ENCODE measurements around the gene MAN1C1.
A peak's percentile ranks its signal among the peaks of the same experiment; 100 is the strongest.

MAN1C1 gene

DNA sequence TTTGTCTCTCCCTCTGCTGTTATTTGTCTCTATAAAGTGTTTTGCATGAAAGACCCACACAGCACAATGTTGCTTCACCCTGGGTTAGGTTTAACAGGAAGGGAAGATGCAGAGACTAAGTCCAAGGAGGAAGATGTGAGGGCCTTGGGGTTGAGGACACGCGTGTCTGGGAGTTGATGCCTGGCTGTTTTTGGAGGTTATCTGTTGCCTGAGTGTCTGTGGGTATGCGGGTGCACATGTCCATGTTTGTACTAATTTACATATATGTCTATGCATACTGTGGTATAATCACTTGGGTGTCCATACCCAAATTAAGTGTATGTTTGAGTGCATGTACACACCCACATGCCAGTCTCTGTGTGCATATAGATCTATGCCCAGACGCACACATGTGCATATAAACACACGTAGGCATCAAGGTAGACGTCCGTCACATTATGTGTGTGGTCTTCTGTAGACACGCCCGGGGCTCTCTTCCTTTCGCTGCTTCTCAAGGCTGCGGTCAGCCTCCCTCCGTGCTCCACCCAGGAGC, 962 bp upstream of the MAN1C1 start:
- ATAC-seq, result peak; percentile 43
- TF ChIP-seq BACH2 (CRISPR knock-in tag; IDR thresholded peaks at IDR 0.05; ENCODE audit: borderline replicate concordance) (no peak), ZFP30 (CRISPR knock-in tag; IDR thresholded peaks at IDR 0.05) (no peak), SNAI2 (CRISPR knock-in tag; IDR thresholded peaks at IDR 0.05) (no peak), ARNTL (CRISPR knock-in tag; IDR thresholded peaks at IDR 0.05; ENCODE audit: borderline replicate concordance, low read depth) (no peak), ZNF8 (CRISPR knock-in tag; IDR thresholded peaks at IDR 0.05) (no peak), ZNF565 (CRISPR knock-in tag; conservative IDR thresholded peaks at IDR 0.05; ENCODE audit: low read depth) (no peak), RARB (CRISPR knock-in tag; IDR thresholded peaks at IDR 0.05) (no peak), PPARA (CRISPR knock-in tag; IDR thresholded peaks at IDR 0.05; ENCODE audit: borderline replicate concordance) (no peak), TCF4 (CRISPR knock-in tag; IDR thresholded peaks at IDR 0.05; ENCODE audit: borderline replicate concordance) (no peak), OSR1 (CRISPR knock-in tag; IDR thresholded peaks at IDR 0.05) (no peak), CSDC2 (CRISPR knock-in tag; IDR thresholded peaks at IDR 0.05) (no peak), ZC3H10 (CRISPR knock-in tag; IDR thresholded peaks at IDR 0.05) (no peak), ESRRG (CRISPR knock-in tag; IDR thresholded peaks at IDR 0.05) (no peak), ZNF70 (CRISPR knock-in tag; IDR thresholded peaks at IDR 0.05) (no peak)
- TF ChIP-seq, protein P1, sequence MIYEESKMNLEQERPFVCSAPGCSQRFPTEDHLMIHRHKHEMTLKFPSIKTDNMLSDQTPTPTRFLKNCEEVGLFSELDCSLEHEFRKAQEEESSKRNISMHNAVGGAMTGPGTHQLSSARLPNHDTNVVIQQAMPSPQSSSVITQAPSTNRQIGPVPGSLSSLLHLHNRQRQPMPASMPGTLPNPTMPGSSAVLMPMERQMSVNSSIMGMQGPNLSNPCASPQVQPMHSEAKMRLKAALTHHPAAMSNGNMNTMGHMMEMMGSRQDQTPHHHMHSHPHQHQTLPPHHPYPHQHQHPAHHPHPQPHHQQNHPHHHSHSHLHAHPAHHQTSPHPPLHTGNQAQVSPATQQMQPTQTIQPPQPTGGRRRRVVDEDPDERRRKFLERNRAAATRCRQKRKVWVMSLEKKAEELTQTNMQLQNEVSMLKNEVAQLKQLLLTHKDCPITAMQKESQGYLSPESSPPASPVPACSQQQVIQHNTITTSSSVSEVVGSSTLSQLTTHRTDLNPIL (CRISPR knock-in tag; IDR thresholded peaks at IDR 0.05; ENCODE audit: low read depth), result no peak
- TF ChIP-seq, protein P2, sequence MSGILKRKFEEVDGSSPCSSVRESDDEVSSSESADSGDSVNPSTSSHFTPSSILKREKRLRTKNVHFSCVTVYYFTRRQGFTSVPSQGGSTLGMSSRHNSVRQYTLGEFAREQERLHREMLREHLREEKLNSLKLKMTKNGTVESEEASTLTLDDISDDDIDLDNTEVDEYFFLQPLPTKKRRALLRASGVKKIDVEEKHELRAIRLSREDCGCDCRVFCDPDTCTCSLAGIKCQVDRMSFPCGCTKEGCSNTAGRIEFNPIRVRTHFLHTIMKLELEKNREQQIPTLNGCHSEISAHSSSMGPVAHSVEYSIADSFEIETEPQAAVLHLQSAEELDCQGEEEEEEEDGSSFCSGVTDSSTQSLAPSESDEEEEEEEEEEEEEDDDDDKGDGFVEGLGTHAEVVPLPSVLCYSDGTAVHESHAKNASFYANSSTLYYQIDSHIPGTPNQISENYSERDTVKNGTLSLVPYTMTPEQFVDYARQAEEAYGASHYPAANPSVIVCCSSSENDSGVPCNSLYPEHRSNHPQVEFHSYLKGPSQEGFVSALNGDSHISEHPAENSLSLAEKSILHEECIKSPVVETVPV (CRISPR knock-in tag; IDR thresholded peaks at IDR 0.05), result no peak
- TF ChIP-seq, protein P3, sequence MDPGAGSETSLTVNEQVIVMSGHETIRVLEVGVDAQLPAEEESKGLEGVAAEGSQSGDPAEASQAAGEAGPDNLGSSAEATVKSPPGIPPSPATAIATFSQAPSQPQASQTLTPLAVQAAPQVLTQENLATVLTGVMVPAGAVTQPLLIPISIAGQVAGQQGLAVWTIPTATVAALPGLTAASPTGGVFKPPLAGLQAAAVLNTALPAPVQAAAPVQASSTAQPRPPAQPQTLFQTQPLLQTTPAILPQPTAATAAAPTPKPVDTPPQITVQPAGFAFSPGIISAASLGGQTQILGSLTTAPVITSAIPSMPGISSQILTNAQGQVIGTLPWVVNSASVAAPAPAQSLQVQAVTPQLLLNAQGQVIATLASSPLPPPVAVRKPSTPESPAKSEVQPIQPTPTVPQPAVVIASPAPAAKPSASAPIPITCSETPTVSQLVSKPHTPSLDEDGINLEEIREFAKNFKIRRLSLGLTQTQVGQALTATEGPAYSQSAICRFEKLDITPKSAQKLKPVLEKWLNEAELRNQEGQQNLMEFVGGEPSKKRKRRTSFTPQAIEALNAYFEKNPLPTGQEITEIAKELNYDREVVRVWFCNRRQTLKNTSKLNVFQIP (CRISPR knock-in tag; IDR thresholded peaks at IDR 0.05; ENCODE audit: borderline replicate concordance, low read depth), result no peak
- TF ChIP-seq, protein P4, sequence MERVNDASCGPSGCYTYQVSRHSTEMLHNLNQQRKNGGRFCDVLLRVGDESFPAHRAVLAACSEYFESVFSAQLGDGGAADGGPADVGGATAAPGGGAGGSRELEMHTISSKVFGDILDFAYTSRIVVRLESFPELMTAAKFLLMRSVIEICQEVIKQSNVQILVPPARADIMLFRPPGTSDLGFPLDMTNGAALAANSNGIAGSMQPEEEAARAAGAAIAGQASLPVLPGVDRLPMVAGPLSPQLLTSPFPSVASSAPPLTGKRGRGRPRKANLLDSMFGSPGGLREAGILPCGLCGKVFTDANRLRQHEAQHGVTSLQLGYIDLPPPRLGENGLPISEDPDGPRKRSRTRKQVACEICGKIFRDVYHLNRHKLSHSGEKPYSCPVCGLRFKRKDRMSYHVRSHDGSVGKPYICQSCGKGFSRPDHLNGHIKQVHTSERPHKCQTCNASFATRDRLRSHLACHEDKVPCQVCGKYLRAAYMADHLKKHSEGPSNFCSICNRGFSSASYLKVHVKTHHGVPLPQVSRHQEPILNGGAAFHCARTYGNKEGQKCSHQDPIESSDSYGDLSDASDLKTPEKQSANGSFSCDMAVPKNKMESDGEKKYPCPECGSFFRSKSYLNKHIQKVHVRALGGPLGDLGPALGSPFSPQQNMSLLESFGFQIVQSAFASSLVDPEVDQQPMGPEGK (CRISPR knock-in tag; IDR thresholded peaks at IDR 0.05; ENCODE audit: borderline replicate concordance), result no peak

DNA sequence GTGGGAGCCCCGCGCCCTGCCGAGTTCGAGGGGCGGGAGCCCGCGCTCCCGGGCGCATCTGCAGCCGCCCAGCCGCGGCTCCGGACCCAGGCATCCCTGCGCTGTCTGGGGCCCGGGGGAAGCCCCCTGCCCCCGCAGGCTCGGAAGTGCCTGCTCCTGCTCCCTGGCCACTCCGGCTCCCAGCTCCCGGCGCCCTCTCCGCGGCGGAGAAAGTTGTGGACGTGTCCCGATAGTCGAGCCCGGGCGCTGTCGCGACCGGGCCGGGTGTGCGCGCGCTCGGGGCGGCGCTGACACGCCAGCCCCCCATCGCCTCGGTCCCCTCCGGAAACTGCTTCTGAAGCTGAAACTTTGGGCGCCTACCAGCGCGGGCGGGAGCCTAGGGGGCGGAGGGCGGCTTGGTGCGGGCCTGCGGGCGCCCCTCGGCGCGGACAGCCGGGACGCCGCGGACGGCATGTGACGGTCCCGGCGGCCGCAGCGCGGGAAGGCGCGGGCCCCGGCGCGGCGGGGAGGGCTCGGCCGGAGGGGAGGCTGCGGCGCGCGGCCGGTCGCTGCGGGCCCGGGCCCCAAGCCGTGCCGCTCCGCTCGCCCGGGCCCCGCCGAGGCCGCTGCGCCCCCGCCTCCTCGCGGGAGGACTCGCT, 515 bp downstream of the MAN1C1 start:
- TF ChIP-seq ZFP3 (CRISPR knock-in tag; IDR thresholded peaks at IDR 0.05), result no peak
- TF ChIP-seq BACH2 (CRISPR knock-in tag; IDR thresholded peaks at IDR 0.05; ENCODE audit: borderline replicate concordance), result no peak
- TF ChIP-seq, protein P2 (CRISPR knock-in tag; IDR thresholded peaks at IDR 0.05), result no peak
- TF ChIP-seq PPARA (CRISPR knock-in tag; IDR thresholded peaks at IDR 0.05; ENCODE audit: borderline replicate concordance), result no peak
- TF ChIP-seq, protein P1 (CRISPR knock-in tag; IDR thresholded peaks at IDR 0.05; ENCODE audit: low read depth), result no peak
- TF ChIP-seq SNAI2 (CRISPR knock-in tag; IDR thresholded peaks at IDR 0.05), result no peak
- TF ChIP-seq TOX (CRISPR knock-in tag; IDR thresholded peaks at IDR 0.05; ENCODE audit: borderline replicate concordance), result no peak
- TF ChIP-seq, protein P3 (CRISPR knock-in tag; IDR thresholded peaks at IDR 0.05; ENCODE audit: borderline replicate concordance, low read depth), result no peak
- no peak for ATAC-seq

Measured in SK-N-SH treated with all-trans-retinoic acid at 6 μM for 48 hours (cell line).